ENCODE results near the gene MLC1.
A peak's percentile ranks its signal among the peaks of the same experiment; 100 is the strongest.

The MLC1 gene

DNA sequence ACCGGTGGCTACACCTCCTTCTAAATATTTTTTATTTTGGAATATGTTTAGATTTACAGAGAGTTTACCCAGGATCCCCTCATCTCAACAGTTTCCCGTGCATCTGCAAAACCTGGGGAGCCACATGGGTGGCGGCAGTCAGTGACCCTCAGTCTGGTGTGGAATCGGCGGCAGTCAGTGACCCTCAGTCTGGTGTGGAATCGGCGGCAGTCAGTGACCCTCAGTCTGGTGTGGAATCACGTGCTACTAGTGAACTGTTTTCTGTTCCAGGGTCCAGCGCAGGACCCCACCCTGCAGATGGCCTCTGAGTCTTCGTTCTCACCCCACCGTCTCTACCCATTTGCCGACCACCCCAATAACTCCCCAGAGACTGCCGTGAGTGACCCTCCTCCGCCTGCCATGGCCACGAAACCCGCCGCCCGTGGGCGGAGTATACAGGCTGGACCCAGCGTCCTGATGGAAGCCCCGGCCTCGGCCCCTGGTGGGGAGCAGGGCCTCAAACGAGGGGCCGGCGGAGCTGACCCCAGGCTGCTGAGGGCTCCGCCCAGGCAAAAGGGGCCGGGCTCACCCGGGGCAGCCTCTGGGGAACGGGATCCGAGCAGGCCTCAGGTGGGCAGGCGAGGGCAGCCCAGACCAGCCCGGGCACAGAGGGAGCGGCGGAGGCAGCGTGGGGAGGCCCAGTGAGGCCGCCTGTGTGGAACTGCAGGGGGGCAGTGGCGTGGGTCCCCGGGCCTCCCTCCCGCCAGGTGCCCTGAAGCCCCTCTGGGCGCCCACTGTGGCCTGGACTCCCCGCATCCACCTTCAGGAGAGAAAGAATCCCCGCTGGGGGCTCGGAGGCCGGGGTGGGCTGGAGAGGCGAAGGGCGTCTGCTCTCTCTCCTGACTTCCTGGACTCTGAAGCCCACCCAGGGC is 75.2 kb downstream of the MLC1 start:
- TF ChIP-seq, protein P1, sequence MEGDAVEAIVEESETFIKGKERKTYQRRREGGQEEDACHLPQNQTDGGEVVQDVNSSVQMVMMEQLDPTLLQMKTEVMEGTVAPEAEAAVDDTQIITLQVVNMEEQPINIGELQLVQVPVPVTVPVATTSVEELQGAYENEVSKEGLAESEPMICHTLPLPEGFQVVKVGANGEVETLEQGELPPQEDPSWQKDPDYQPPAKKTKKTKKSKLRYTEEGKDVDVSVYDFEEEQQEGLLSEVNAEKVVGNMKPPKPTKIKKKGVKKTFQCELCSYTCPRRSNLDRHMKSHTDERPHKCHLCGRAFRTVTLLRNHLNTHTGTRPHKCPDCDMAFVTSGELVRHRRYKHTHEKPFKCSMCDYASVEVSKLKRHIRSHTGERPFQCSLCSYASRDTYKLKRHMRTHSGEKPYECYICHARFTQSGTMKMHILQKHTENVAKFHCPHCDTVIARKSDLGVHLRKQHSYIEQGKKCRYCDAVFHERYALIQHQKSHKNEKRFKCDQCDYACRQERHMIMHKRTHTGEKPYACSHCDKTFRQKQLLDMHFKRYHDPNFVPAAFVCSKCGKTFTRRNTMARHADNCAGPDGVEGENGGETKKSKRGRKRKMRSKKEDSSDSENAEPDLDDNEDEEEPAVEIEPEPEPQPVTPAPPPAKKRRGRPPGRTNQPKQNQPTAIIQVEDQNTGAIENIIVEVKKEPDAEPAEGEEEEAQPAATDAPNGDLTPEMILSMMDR (IDR thresholded peaks at IDR 0.05; ENCODE audit: low read depth, low read length, missing control alignments), result no peak
- H3K4me3 ChIP-seq (ENCODE audit: low read depth, low read length), result peak overlapping the region; percentile 28
- DNase-seq (ENCODE audit: low read depth), result no peak
